GM21381 (cell line): ENCODE data around the gene DHRSX.
"Not testable (repeated sequence)": the region's sequence is repeated elsewhere in the genome, so short reads cannot be mapped to it uniquely, and the experiment has no call there.

Source experiments
- ATAC-seq: cut with Tn5 transposase; IDR thresholded peaks from one replicate; pipeline ENCODE4 v1.9.1; 2021; ENCODE audit warnings: mild to moderate bottlenecking, moderate library complexity; ENCODE audit not compliant: unreplicated experiment

DHRSX gene

GRCh38 chrX:2434270-2435163 lies 66.3 kb downstream of the DHRSX start:
- ATAC-seq: no peak

- ATAC-seq: no peak
Measured at GRCh38 chrX:2432298-2432863, 68.4 kb downstream of the DHRSX start.

GRCh38 chrX:2430265-2430825 lies 70.4 kb downstream of the DHRSX start:
- no peak for ATAC-seq

- ATAC-seq: no peak
Measured at GRCh38 chrX:2427737-2428136, 73.0 kb downstream of the DHRSX start.

GRCh38 chrX:2427147-2427546 lies 73.6 kb downstream of the DHRSX start:
- ATAC-seq: no peak

- ATAC-seq: no peak
Measured at GRCh38 chrX:2426289-2426882, 74.4 kb downstream of the DHRSX start.

- ATAC-seq: no peak
Measured at GRCh38 chrX:2425286-2426071, 75.3 kb downstream of the DHRSX start.

GRCh38 chrX:2424317-2424716 lies 76.5 kb downstream of the DHRSX start:
- no peak for ATAC-seq

GRCh38 chrX:2423899-2424298 lies 76.9 kb downstream of the DHRSX start:
- no peak for ATAC-seq

GRCh38 chrX:2423282-2423681 lies 77.5 kb downstream of the DHRSX start:
- no peak for ATAC-seq

GRCh38 chrX:2419418-2419817 lies 81.4 kb downstream of the DHRSX start:
- not testable (repeated sequence) for ATAC-seq

GRCh38 chrX:2418000-2418399 lies 82.8 kb downstream of the DHRSX start:
- ATAC-seq: no peak

GRCh38 chrX:2416851-2417604 lies 83.7 kb downstream of the DHRSX start:
- ATAC-seq: no peak

- no peak for ATAC-seq
Measured at GRCh38 chrX:2414384-2414783, 86.4 kb downstream of the DHRSX start.

- ATAC-seq: no peak
Measured at GRCh38 chrX:2413969-2414368, 86.8 kb downstream of the DHRSX start.

- ATAC-seq: no peak
Measured at GRCh38 chrX:2412131-2412530, 88.6 kb downstream of the DHRSX start.

- ATAC-seq: no peak
Measured at GRCh38 chrX:2410279-2411020, 90.3 kb downstream of the DHRSX start.

- no peak for ATAC-seq
Measured at GRCh38 chrX:2409796-2410195, 91.0 kb downstream of the DHRSX start.

- ATAC-seq: no peak
Measured at GRCh38 chrX:2408856-2409255, 91.9 kb downstream of the DHRSX start.
